GM21576 (cell line): ENCODE results near the gene ZNF282.
"Not testable (repeated sequence)": the region's sequence is repeated elsewhere in the genome, so short reads cannot be mapped to it uniquely, and the experiment has no call there.

Source experiments
- ATAC-seq: cut with Tn5 transposase; IDR thresholded peaks from one replicate; pipeline ENCODE4 v1.9.1; 2021; ENCODE audit warnings: mild to moderate bottlenecking, moderate library complexity; ENCODE audit not compliant: unreplicated experiment

ZNF282 gene

GRCh38 chr7:149223176-149223575 is 27.8 kb downstream of the ZNF282 start:
- ATAC-seq: no peak

GRCh38 chr7:149223761-149224160 is 28.4 kb downstream of the ZNF282 start:
- ATAC-seq: no peak

GRCh38 chr7:149224352-149224751 is 29.0 kb downstream of the ZNF282 start:
- ATAC-seq: no peak

GRCh38 chr7:149225106-149225505 is 29.8 kb downstream of the ZNF282 start:
- ATAC-seq: no peak

GRCh38 chr7:149225656-149226055 is 30.3 kb downstream of the ZNF282 start:
- ATAC-seq: no peak

GRCh38 chr7:149226366-149226765 is 31.0 kb downstream of the ZNF282 start:
- not testable (repeated sequence) for ATAC-seq

GRCh38 chr7:149226840-149227494 is 31.6 kb downstream of the ZNF282 start:
- no peak for ATAC-seq

- ATAC-seq: no peak
These were observed 33.6 kb downstream of the ZNF282 start for GRCh38 chr7:149228831-149229471.

GRCh38 chr7:149229526-149229925 is 34.2 kb downstream of the ZNF282 start:
- no peak for ATAC-seq

- no peak for ATAC-seq
These were observed 37.0 kb downstream of the ZNF282 start for GRCh38 chr7:149232362-149232761.

- not testable (repeated sequence) for ATAC-seq
These were observed 38.4 kb downstream of the ZNF282 start for GRCh38 chr7:149233655-149234204.

GRCh38 chr7:149237502-149237901 is 42.2 kb downstream of the ZNF282 start:
- no peak for ATAC-seq

- no peak for ATAC-seq
These were observed 42.7 kb downstream of the ZNF282 start for GRCh38 chr7:149238051-149238450.

GRCh38 chr7:149239345-149240143 is 44.2 kb downstream of the ZNF282 start, which contains the start of gene ZNF212:
TSS of gene ZNF212 (plus strand) at chr7:149239651. CDS start at chr7:149239779, 128 bp downstream.
- ATAC-seq: peak; percentile 99

- no peak for ATAC-seq
These were observed 45.3 kb downstream of the ZNF282 start for GRCh38 chr7:149240637-149241036.

- ATAC-seq: no peak
These were observed 46.4 kb downstream of the ZNF282 start for GRCh38 chr7:149241696-149242095.

GRCh38 chr7:149245244-149245643 is 49.9 kb downstream of the ZNF282 start:
- peak; percentile 53 for ATAC-seq

GRCh38 chr7:149245744-149246143 is 50.4 kb downstream of the ZNF282 start:
- no peak for ATAC-seq

- ATAC-seq: no peak
These were observed 53.4 kb downstream of the ZNF282 start for GRCh38 chr7:149248777-149249176.

GRCh38 chr7:149250151-149250550 is 54.8 kb downstream of the ZNF282 start:
- ATAC-seq: not testable (repeated sequence)

- not testable (repeated sequence) for ATAC-seq
These were observed 56.2 kb downstream of the ZNF282 start for GRCh38 chr7:149251518-149251917.
